ENCODE measurements around the gene CDKN1B.

DNA sequence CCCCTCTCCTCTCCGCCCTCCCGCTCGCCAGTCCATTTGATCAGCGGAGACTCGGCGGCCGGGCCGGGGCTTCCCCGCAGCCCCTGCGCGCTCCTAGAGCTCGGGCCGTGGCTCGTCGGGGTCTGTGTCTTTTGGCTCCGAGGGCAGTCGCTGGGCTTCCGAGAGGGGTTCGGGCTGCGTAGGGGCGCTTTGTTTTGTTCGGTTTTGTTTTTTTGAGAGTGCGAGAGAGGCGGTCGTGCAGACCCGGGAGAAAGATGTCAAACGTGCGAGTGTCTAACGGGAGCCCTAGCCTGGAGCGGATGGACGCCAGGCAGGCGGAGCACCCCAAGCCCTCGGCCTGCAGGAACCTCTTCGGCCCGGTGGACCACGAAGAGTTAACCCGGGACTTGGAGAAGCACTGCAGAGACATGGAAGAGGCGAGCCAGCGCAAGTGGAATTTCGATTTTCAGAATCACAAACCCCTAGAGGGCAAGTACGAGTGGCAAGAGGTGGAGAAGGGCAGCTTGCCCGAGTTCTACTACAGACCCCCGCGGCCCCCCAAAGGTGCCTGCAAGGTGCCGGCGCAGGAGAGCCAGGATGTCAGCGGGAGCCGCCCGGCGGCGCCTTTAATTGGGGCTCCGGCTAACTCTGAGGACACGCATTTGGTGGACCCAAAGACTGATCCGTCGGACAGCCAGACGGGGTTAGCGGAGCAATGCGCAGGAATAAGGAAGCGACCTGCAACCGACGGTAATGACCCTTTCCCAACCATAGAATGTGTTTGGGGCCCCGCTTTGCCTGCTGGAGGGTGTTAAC is 615 bp downstream of the CDKN1B start:
- no peak for TF ChIP-seq ZNF274 (IDR thresholded peaks at IDR 0.05; ENCODE audit: low read depth, low read length)
- no peak for TF ChIP-seq SUZ12 (IDR thresholded peaks at IDR 0.05; ENCODE audit: extremely low read depth, insufficient read depth, insufficient read length)
- no peak for TF ChIP-seq YY1 (IDR thresholded peaks at IDR 0.05; ENCODE audit: insufficient read depth, insufficient read length)

Data from NT2/D1 (cell line).